ENCODE measurements around the gene TNFAIP8L2.

DNA sequence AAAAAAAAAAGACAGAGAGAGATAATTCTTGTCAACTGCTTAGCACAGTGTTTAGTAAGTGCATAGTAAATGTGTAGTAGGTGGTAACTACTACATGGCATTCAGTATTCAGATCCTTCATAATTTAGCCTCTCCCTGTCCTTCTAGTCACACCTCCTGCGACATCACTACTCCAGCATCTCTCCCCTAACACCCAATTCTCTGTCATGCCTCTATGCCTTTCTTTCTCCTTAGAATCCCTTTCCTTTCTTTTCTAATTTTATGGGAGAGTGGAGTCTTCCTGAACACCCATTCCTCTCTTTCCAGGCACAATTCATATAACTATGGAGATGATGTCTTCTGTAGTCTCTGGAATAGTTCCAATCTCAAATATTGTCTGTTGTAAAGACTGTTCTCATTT, 37.4 kb downstream of the TNFAIP8L2 start:
- TF ChIP-seq CEBPB (IDR thresholded peaks at IDR 0.05) (no peak), CREB1 (IDR thresholded peaks at IDR 0.05; ENCODE audit: low read depth) (no peak), RAD21 (IDR thresholded peaks at IDR 0.05; ENCODE audit: low read depth) (no peak), EP300 (IDR thresholded peaks at IDR 0.05; ENCODE audit: borderline replicate concordance) (no peak), TAF1 (IDR thresholded peaks at IDR 0.05; ENCODE audit: low read depth) (no peak), TCF12 (IDR thresholded peaks at IDR 0.05; ENCODE audit: low read depth) (no peak), EGR1 (IDR thresholded peaks at IDR 0.05) (no peak), YY1 (IDR thresholded peaks at IDR 0.05; ENCODE audit: low read depth) (no peak), NFIC (IDR thresholded peaks at IDR 0.05) (no peak), FOXM1 (IDR thresholded peaks at IDR 0.05; ENCODE audit: borderline replicate concordance, low read depth) (no peak)
- TF ChIP-seq, protein P1, sequence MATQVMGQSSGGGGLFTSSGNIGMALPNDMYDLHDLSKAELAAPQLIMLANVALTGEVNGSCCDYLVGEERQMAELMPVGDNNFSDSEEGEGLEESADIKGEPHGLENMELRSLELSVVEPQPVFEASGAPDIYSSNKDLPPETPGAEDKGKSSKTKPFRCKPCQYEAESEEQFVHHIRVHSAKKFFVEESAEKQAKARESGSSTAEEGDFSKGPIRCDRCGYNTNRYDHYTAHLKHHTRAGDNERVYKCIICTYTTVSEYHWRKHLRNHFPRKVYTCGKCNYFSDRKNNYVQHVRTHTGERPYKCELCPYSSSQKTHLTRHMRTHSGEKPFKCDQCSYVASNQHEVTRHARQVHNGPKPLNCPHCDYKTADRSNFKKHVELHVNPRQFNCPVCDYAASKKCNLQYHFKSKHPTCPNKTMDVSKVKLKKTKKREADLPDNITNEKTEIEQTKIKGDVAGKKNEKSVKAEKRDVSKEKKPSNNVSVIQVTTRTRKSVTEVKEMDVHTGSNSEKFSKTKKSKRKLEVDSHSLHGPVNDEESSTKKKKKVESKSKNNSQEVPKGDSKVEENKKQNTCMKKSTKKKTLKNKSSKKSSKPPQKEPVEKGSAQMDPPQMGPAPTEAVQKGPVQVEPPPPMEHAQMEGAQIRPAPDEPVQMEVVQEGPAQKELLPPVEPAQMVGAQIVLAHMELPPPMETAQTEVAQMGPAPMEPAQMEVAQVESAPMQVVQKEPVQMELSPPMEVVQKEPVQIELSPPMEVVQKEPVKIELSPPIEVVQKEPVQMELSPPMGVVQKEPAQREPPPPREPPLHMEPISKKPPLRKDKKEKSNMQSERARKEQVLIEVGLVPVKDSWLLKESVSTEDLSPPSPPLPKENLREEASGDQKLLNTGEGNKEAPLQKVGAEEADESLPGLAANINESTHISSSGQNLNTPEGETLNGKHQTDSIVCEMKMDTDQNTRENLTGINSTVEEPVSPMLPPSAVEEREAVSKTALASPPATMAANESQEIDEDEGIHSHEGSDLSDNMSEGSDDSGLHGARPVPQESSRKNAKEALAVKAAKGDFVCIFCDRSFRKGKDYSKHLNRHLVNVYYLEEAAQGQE (IDR thresholded peaks at IDR 0.05; ENCODE audit: low read depth), result no peak
- TF ChIP-seq, protein P2, sequence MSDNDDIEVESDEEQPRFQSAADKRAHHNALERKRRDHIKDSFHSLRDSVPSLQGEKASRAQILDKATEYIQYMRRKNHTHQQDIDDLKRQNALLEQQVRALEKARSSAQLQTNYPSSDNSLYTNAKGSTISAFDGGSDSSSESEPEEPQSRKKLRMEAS (IDR thresholded peaks at IDR 0.05), result no peak
